GM18507 (cell line): ENCODE results near the gene CUEDC2.

Experiments used
- DNase-seq: peaks from one replicate; pipeline ENCODE4 v3.0.0; 2011; ENCODE audit warnings: low read depth; ENCODE audit not compliant: insufficient read length; ENCODE audit errors: extremely low spot score
- FAIRE-seq: peaks from 2 replicates; lab custom pipeline; 2011; peaks lifted over from hg19 to GRCh38; lab: Jason Lieb, UNC

Gene CUEDC2

DNA sequence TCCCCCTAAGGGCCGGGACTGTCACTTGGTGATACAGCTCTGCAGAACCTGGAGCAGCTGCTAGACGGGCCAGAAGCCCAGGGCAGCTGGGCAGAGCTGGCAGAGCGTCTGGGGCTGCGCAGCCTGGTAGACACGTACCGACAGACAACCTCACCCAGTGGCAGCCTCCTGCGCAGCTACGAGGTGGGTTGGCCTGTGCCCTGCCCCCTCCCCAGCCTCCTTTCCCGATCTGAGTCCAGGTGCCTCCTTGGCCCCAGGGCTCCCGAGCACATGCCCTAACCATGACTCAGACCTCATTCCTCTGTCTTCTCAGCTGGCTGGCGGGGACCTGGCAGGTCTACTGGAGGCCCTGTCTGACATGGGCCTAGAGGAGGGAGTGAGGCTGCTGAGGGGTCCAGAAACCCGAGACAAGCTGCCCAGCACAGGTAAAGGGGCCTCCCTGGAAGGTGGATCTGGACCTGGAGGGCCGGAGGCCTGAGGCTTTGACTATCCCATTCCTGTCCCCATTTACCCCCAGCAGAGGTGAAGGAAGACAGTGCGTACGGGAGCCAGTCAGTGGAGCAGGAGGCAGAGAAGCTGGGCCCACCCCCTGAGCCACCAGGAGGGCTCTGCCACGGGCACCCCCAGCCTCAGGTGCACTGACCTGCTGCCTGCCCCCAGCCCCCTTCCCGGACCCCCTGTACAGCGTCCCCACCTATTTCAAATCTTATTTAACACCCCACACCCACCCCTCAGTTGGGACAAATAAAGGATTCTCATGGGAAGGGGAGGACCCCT is 30.5 kb downstream of the CUEDC2 start:
- DNase-seq (no peak), FAIRE-seq (no peak)

DNA sequence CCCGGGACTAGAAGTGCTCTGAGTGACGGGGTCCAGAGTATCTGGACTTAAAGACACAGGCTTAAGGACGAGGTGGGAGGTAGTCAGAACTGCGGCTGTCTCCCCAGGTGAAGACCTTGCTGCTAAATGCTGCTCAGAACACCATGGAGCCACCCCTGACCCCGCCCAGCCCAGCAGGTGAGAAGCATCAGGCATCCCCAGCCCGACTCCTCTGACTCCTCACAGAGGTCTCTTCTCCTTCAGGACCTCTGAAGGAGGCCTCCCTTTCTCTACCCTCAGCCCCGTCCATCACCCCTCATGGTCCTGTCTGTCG is 31.1 kb downstream of the CUEDC2 start:
- FAIRE-seq (no peak), DNase-seq (no peak)

DNA sequence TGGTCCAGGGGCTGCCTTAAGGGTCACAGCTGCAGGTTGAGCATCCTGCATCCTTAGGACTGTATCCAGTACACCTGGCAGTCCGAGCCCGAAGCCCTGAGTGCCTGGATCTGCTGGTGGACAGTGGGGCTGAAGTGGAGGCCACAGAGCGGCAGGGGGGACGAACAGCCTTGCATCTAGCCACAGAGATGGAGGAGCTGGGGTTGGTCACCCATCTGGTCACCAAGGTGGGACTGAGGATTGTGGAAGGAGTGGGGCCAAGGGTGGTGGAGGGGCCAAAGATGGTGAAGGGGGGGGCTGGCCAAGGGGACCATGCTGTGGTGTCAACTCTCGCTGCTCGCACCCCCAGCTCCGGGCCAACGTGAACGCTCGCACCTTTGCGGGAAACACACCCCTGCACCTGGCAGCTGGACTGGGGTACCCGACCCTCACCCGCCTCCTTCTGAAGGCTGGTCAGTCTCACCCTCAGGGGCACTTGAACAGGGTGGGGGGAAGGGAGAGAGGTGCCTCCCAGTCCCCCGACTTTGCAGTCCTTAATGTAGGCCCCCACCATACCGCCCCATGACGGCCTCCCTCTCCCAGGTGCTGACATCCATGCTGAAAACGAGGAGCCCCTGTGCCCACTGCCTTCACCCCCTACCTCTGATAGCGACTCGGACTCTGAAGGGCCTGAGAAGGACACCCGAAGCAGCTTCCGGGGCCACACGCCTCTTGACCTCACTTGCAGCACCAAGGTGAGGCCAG is 31.6 kb downstream of the CUEDC2 start:
- no peak for DNase-seq
- no peak for FAIRE-seq

DNA sequence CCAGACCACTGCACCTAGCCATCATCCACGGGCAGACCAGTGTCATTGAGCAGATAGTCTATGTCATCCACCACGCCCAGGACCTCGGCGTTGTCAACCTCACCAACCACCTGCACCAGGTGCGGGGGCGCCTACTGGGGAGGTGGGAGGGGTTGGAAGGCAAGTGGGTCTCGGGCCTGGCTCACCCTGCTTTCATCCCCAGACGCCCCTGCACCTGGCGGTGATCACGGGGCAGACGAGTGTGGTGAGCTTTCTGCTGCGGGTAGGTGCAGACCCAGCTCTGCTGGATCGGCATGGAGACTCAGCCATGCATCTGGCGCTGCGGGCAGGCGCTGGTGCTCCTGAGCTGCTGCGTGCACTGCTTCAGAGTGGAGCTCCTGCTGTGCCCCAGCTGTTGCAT is 32.3 kb downstream of the CUEDC2 start:
- DNase-seq = no peak
- FAIRE-seq = no peak

DNA sequence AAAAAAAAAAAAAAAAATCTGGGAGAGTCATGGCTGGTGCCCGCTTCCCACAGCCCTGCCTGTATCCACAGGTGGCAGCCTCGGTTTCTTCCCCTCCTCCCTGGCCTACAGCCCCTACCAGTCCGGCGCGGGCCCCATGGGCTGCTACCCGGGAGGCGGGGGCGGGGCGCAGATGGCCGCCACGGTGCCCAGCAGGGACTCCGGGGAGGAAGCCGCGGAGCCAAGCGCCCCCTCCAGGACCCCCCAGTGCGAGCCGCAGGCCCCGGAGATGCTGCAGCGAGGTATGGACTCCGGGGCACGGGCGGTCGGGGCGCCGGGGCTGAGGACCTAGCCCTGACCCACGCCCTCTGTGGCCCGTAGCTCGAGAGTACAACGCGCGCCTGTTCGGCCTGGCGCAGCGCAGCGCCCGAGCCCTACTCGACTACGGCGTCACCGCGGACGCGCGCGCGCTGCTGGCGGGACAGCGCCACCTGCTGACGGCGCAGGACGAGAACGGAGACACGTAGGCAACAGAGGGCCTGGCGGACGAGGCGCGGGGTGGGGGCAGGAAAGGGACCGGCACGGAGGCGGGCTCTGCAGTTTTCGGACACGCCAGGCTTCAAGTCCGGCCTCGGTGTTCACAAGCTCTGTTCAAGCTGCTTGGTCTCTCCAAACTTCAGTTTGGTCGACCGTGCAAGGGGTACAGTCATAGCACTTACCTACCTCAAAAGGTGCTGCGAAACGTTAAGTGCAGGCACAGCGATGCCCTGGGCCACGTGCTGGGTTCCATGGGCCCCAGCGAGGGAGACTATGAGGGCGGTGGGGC is 33.0 kb downstream of the CUEDC2 start:
- FAIRE-seq (peak; percentile 92), DNase-seq (peak; percentile 66)

DNA sequence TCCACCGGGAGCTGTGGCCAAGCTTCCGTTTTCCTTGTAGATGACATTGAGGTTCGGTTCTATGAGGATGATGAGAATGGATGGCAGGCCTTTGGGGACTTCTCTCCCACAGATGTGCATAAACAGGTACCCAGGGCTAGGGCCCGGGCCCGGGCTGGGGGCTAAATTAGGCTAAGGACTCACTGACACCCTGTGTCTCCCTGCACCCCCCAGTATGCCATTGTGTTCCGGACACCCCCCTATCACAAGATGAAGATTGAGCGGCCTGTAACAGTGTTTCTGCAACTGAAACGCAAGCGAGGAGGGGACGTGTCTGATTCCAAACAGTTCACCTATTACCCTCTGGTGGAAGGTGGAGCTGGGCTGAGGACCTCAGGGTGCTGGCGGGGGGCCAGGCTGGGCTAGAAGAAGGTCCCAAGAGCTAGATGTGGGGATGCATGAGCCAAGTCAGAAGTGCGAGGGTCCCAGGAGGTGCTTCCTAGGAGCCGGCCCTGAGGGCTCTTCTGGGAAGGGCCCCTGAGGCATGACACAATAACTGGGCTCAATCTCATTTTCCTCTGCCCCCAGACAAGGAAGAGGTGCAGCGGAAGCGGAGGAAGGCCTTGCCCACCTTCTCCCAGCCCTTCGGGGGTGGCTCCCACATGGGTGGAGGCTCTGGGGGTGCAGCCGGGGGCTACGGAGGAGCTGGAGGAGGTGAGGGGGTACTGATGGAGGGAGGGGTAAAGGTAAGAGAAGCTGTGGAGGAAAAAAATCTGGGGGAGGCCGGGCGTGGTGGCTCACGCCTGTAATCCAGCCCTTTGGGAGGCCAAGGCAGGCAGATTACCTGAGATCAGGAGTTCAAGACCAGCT is 34.0 kb downstream of the CUEDC2 start:
- no peak for DNase-seq
- no peak for FAIRE-seq

DNA sequence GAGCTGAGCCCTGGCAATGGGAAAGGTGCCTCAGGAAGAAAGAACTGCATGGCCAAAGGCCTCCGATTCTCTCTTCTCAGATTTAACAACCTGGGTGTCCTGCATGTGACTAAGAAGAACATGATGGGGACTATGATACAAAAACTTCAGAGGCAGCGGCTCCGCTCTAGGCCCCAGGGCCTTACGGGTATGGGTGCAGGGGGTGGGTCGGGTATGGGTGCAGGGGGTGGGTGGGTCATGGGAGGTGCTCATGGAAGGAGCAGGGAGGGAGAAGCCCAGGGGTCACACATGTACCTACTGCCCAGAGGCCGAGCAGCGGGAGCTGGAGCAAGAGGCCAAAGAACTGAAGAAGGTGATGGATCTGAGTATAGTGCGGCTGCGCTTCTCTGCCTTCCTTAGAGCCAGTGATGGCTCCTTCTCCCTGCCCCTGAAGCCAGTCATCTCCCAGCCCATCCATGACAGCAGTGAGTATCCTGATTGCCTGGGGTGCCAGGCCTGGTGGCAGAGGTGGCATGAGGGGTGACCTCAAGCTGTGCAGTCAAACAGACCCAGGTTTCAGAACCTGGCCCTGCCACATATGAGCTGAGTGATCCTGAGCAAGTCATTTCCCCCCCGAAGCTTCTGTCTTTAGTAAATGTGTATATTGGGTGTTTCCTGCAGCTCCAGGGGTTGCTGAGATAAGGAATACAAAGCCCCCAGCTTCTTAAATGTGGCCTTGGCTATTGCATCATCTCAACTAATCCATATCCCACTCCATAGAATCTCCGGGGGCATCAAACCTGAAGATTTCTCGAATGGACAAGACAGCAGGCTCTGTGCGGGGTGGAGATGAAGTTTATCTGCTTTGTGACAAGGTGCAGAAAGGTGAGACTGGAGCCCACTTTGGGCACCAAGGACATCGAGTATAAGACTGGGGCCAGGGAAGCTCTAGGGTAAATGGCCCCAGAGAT is 34.9 kb downstream of the CUEDC2 start:
- DNase-seq = no peak
- FAIRE-seq = no peak

DNA sequence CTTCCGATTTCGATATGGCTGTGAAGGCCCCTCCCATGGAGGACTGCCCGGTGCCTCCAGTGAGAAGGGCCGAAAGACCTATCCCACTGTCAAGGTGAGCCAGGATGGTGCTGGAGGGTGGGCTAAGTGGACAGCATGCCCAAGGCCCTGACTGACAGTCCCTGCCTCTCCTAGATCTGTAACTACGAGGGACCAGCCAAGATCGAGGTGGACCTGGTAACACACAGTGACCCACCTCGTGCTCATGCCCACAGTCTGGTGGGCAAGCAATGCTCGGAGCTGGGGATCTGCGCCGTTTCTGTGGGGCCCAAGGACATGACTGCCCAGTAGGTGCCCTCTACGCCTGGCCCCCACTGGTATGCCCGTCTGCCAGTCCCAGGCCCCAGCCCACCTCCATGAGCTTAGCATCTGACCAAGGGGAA is 35.6 kb downstream of the CUEDC2 start:
- FAIRE-seq = no peak

DNA sequence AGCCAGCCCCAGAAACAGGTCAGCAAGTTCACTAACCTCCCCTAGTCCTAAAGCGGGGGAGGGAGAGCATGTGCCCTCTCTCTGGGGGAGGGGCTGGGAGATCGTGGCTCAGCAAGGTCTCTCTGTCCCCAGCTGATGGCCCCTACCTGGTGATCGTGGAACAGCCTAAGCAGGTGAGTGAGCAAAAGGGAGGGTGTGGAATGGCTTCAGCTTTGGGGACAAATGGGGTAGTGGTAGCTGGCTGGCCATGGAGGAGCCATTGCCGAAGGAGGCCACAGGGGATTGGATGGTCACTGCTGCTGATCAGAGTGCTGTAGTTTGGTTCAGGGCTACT is 36.1 kb downstream of the CUEDC2 start:
- DNase-seq = no peak
- FAIRE-seq = no peak

More for the DNA sequence above, 35.6 kb downstream of the CUEDC2 start:
- DNase-seq = no peak

DNA sequence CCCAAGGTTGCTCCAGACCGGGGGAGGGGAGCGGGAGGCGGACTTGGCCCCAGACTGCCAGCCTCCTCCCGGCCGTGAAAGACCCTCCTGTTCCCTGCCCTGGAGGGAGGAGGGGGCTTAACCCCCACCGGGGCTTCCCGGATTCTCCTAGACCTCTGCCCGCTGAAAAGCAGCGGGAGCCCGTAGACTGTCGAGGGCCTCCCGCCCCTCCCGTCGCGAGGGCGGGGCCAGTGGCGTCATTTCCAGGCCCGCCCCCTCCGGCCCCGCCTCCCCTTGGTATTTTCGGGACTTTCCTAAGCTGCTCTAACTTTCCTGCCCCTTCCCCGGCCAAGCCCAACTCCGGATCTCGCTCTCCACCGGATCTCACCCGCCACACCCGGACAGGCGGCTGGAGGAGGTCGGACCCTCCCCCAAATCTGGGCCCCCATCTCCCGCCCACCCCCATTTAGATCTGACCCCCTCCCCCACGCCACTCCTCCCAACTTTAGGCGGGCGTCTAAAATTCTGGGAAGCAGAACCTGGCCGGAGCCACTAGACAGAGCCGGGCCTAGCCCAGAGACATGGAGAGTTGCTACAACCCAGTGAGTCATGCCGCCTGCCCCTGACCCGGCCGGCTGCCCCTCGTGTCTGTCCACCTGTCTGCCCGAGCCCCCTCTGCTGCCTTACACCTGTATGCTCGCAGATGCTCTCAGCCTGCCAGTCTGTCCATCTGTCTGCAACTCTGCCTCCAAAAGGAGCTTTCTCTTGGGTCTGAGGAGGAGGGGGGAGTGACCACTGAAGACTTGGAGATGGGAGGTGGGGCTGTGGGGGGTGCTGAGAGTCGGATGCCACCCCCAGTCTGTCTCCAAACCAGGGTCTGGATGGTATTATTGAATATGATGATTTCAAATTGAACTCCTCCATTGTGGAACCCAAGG is 36.7 kb downstream of the CUEDC2 start, which contains the start of gene NFKB2:
Gene NFKB2 (plus strand): TSS at position 306 of the 917 bp plus-strand sequence. CDS start 255 bp downstream, at position 561.
- DNase-seq = peak; percentile 78
- peak; percentile 87 for FAIRE-seq

DNA sequence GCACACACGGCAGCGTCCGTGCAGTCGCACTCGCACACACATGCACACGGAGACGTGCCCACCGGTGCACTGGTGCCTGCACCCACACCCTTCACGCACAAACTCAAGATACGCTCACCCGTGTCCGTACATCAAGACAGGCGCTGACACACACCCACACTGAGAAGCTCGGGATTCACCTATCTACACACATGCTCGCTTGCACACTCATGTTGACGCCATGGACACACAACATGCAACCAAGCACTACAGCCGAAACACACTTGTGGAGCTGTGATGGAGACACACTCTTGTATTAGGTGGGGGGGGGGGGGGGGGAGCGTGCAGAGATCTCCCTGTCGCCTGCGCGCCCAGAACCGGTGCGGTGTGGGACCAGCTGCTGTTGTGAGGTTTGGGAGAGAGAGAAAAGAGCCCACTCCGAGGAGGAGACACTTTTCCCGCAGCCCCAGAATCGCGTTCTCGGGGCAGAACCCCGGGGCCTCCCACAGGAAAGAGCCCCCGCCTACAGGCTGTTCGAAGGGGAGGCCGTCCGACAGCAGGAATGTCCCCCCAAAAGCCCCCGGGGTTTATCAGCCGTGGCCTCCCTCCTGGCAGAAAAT is 37.5 kb downstream of the CUEDC2 start:
- DNase-seq = no peak
- no peak for FAIRE-seq

DNA sequence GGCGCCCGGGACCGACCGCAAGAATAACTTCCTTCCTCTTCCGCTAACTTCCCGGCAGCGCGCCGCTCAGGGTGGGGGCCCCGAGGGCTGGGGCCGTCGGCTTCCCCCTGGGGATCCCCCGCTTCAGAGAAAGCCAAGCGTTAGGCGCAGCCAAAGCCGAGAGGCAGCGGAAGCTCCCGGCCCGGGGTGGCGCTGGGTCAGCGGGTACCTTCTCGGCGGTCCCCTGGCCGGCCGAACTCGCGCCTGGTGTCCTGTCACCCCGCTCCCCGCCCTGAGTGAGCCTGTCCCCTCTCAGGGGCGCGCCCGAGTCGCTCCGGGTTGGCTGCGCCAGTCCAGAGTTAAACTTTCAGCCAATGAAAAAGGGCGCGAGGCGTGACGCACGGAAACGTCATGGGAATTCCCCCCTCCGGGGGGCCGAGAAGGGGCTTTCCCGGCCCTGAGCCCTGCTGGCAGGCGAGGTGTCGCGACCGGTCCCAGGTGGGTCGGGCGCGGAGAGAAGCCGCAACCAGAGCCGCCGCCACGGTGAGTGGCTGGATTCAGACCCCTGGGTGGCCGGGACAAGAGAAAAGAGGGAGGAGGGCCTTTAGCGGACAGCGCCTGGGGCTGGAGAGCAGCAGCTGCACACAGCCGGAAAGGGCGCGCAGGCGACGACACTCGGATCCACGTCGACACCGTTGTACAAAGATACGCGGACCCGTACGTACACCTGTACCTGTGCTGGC is 38.1 kb downstream of the CUEDC2 start:
- DNase-seq (peak; percentile 96), FAIRE-seq (peak; percentile 95)

DNA sequence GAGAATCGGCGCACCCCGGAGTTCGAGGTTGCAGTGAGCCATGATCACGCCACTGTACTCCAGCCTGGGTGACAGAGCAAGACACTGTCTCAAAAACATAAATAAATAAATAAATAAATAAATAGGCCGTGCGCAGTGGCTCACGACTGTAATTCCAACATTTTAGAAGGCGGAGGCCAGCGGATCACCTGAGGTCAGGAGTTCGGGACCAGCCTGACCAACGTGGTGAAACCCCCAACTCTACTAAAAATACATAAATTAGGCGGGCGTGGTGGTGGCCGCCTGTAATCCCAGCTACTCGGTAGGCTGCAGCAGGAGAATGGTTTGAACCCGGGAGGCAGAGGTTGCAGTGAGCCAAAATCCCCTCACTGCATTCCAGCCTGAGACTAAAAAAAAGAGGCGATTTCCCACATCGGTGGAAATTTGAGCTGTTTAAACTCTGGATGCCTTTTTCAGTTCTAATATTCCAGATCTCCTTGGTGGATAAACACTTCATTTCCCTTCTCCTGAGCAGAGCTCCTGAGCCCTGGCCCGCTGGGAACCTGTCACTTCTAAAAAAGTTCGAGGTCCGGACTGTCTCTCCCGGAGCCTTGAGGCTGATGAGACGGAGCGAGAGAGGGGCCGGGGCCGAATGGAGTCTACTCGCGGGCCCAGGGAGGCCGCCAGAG is 38.8 kb downstream of the CUEDC2 start:
- DNase-seq (no peak), FAIRE-seq (no peak)

DNA sequence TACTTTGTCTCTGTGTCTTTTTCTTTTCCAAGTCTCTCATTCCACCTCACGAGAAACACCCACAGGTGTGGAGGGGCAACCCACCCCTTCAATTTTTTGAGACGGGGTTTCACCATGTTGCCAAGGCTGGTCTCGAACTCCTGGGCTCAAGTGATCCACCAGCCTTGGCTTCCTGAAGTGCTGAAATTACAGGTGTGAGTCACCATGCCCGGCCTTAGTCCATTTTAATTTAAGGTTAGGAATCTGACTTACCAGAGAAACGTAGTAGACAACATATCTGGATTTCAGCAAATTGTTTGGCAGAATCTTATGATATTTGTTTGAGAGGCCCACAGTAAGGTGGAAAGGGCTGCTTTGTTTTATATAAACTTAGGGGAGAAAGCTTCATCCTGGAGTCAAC is 40.1 kb downstream of the CUEDC2 start:
- DNase-seq = no peak
- no peak for FAIRE-seq

DNA sequence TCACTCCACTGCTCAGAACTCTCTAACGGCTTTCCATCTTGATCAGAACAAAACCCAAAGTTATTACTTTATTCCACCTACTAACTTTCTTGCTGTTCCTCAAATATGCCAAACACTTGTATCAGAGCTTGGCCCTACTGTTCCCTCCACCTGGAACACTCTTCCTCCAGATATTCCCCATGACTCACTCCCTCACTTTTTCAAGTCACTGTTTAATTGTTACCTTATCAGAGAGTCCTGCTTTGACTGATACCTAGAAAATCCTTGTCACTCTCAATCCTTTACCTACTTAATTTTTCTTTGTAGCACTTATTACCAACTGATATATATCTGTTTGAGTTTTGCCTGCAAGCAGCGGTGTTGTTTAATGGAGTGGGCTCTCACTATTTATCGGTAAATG is 42.5 kb downstream of the CUEDC2 start:
- FAIRE-seq (no peak), DNase-seq (no peak)
